IMR-90 (cell line): Measurements from ENCODE around the gene MON1A. TPM values are rescaled to one million over a fixed set of nuclear protein-coding genes. Genes with fewer than 3 reads are reported as not detected.

Experiments used
- ATAC-seq: fragments of 200-7000 bp; cut with Tn5 transposase; 2 replicates; pipeline ENCODE4 v1.9.1; 2020; ENCODE audit warnings: low read depth, mild to moderate bottlenecking, moderate library complexity
- BruUV-seq: library from RNA; stranded (reverse); fragments of 400-500 nt; replicated peaks from 2 replicates; lab custom pipeline; 2021; lab: Mats Ljungman, UMichigan
- CTCF ChIA-PET: fragments of 300-600 bp; formaldehyde crosslinking; extraction: SDS; loops from one replicate; lab custom pipeline; 2021; ENCODE audit warnings: antibody characterized with exemption; lab: Yijun Ruan, JAX
- POLR2A ChIA-PET: fragments of 300-600 bp; sonication (Branson Sonifier 250); formaldehyde crosslinking; loops from one replicate; lab custom pipeline; 2022; ENCODE audit warnings: antibody characterized with exemption; ENCODE audit not compliant: unreplicated experiment; lab: Charles Lee
- DNase-seq: peaks from one replicate; pipeline ENCODE4 v3.0.0; 2013
- H2AFZ ChIP-seq: replicated peaks from 2 replicates; pipeline ENCODE3; 2013; ENCODE audit warnings: low read length, mild to moderate bottlenecking; ENCODE audit not compliant: poor library complexity
- H2AK5ac ChIP-seq: 2 replicates; pipeline ENCODE4 v1.6.1; 2013; ENCODE audit warnings: low read depth, low read length, inconsistent platforms
- H2AK9ac ChIP-seq: replicated peaks from 2 replicates; pipeline ENCODE3; 2013; ENCODE audit warnings: mild to moderate bottlenecking, low read depth, low read length, moderate library complexity; ENCODE audit not compliant: poor library complexity
- H2BK120ac ChIP-seq: 2 replicates; pipeline ENCODE4 v1.6.1; 2013; ENCODE audit warnings: low read depth, low read length, inconsistent platforms
- H2BK15ac ChIP-seq: 3 replicates; pipeline ENCODE4 v1.6.1; 2013; ENCODE audit warnings: low read depth, low read length, inconsistent platforms
- H2BK20ac ChIP-seq: 2 replicates; pipeline ENCODE4 v1.6.1; 2013; ENCODE audit warnings: low read depth, mild to moderate bottlenecking, inconsistent platforms, low read length, moderate library complexity
- H2BK5ac ChIP-seq: 2 replicates; pipeline ENCODE4 v1.6.1; 2013; ENCODE audit warnings: mild to moderate bottlenecking, low read depth, low read length, inconsistent platforms; ENCODE audit not compliant: poor library complexity, severe bottlenecking
- H3K14ac ChIP-seq: replicated peaks from 2 replicates; pipeline ENCODE4 v1.6.1; 2013; ENCODE audit warnings: low read depth, low read length, inconsistent platforms
- H3K18ac ChIP-seq: 2 replicates; pipeline ENCODE4 v1.6.1; 2013; ENCODE audit warnings: low read depth, low read length, control low read depth
- H3K23ac ChIP-seq: 2 replicates; pipeline ENCODE4 v1.6.1; 2013; ENCODE audit warnings: low read depth, low read length, inconsistent platforms
- H3K27ac ChIP-seq: 2 replicates; pipeline ENCODE4 v1.5.1; 2013; ENCODE audit warnings: mild to moderate bottlenecking, control low read depth, low read length; ENCODE audit not compliant: insufficient read depth
- H3K27me3 ChIP-seq: 2 replicates; pipeline ENCODE4 v1.6.1; 2013; ENCODE audit warnings: low read length; ENCODE audit not compliant: control insufficient read depth, insufficient read depth
- H3K36me3 ChIP-seq: 2 replicates; pipeline ENCODE4 v1.6.1; 2013; ENCODE audit warnings: low read length, mixed read lengths; ENCODE audit not compliant: control insufficient read depth, insufficient read depth
- H3K4ac ChIP-seq: 2 replicates; pipeline ENCODE4 v1.6.1; 2013; ENCODE audit warnings: low read depth, low read length, inconsistent platforms
- H3K4me1 ChIP-seq: 2 replicates; pipeline ENCODE4 v1.6.1; 2013; ENCODE audit warnings: low read length, mixed read lengths; ENCODE audit not compliant: control insufficient read depth, insufficient read depth
- H3K4me2 ChIP-seq: 2 replicates; pipeline ENCODE4 v1.6.1; 2013; ENCODE audit warnings: low read depth, mild to moderate bottlenecking, control low read depth, low read length, moderate library complexity
- H3K4me3 ChIP-seq: 2 replicates; pipeline ENCODE4 v1.5.1; 2013; ENCODE audit warnings: low read depth, mild to moderate bottlenecking, control low read depth, low read length, moderate library complexity; ENCODE audit not compliant: insufficient read depth
- H3K56ac ChIP-seq: 2 replicates; pipeline ENCODE4 v1.6.1; 2013; ENCODE audit warnings: low read length, inconsistent platforms; ENCODE audit not compliant: insufficient read depth; ENCODE audit errors: extremely low read depth
- H3K79me1 ChIP-seq, 2 experiments: 2 replicates each; pipeline ENCODE4 v1.6.1; 2013; ENCODE audit warnings: low read length in 2 of 2, inconsistent platforms in 1 of 2, low read depth in 1 of 2
- H3K9ac ChIP-seq: 2 replicates; pipeline ENCODE4 v1.6.1; 2013; ENCODE audit warnings: low read depth, low read length, control low read depth
- H3K9me1 ChIP-seq: 2 replicates; pipeline ENCODE4 v1.6.1; 2013; ENCODE audit warnings: low read length, inconsistent platforms; ENCODE audit not compliant: insufficient read depth
- H3K9me3 ChIP-seq: 2 replicates; pipeline ENCODE4 v1.6.1; 2013; ENCODE audit warnings: low read length; ENCODE audit not compliant: control insufficient read depth, insufficient read depth
- H4K20me1 ChIP-seq: 2 replicates; pipeline ENCODE4 v1.6.1; 2013; ENCODE audit warnings: low read length, inconsistent platforms; ENCODE audit not compliant: insufficient read depth
- H4K5ac ChIP-seq: 2 replicates; pipeline ENCODE4 v1.6.1; 2013; ENCODE audit warnings: mild to moderate bottlenecking, low read depth, low read length, control low read depth
- H4K8ac ChIP-seq, 2 experiments: 2 replicates each; pipeline ENCODE4 v1.6.1; 2013; ENCODE audit warnings: low read depth in 2 of 2, low read length in 2 of 2, control low read depth in 1 of 2, inconsistent platforms in 1 of 2
- H4K91ac ChIP-seq: 2 replicates; pipeline ENCODE4 v1.6.1; 2013; ENCODE audit warnings: low read depth, low read length, inconsistent platforms; ENCODE audit not compliant: insufficient read depth
- CHD1 ChIP-seq: IDR thresholded peaks from 2 replicates; pipeline ENCODE4 v1.6.1; 2012; ENCODE audit warnings: low read depth, low read length, improper control_type of control experiment
- CTCF ChIP-seq: conservative IDR thresholded peaks from 2 replicates; pipeline ENCODE4 v1.5.1; 2012; ENCODE audit warnings: mild to moderate bottlenecking, low read depth, low read length, improper control_type of control experiment
- FOS ChIP-seq: fragments of 150-350 bp; IDR thresholded peaks from 2 replicates; pipeline ENCODE4 v1.6.1; 2016; ENCODE audit warnings: low read depth, low read length
- MAFK ChIP-seq: IDR thresholded peaks from 2 replicates; pipeline ENCODE4 v1.6.1; 2012; ENCODE audit warnings: low read depth, low read length, improper control_type of control experiment
- MAZ ChIP-seq: IDR thresholded peaks from 2 replicates; pipeline ENCODE4 v1.6.1; 2012; ENCODE audit warnings: low read depth, mild to moderate bottlenecking, low read length, improper control_type of control experiment, moderate library complexity, borderline replicate concordance
- NFE2L2 ChIP-seq: fragments of 150-350 bp; IDR thresholded peaks from 2 replicates; pipeline ENCODE4 v1.6.1; 2016; ENCODE audit warnings: low read depth, mild to moderate bottlenecking, low read length
- WGBS, 2 experiments: methylation state at CpG; one replicate each; pipeline versions ENCODE4 v1.1.5 to v1.1.7; 2013; ENCODE audit warnings: missing lambda C conversion rate in 2 of 2; ENCODE audit not compliant: insufficient read length in 1 of 2; ENCODE audit errors: extremely low coverage in 2 of 2; 5-methylcytosine and 5-hydroxymethylcytosine counted together
- dilution Hi-C: fragments of 300-500 bp; cut with HindIII; formaldehyde crosslinking; loops from one replicate; pipeline ENCODE4 v1.14.3; 2018; ENCODE audit warnings: low sequenced_read_pairs; ENCODE audit not compliant: unreplicated experiment
- in situ Hi-C: fragments of 300-500 bp; cut with MboI; formaldehyde crosslinking; loops from 3 replicates; pipeline ENCODE4 v1.14.3; 2019; ENCODE audit warnings: low sequenced_read_pairs, inconsistent platforms, mixed read lengths
- intact Hi-C: fragments of 100-400 bp; cut with micrococcal nuclease; formaldehyde crosslinking; loops from 2 replicates; pipeline ENCODE4 v1.10.0; 2022
- polyA plus RNA-seq, 3 experiments: library from polyadenylated mRNA; depleted of rRNA; stranded (reverse); fragments of >200 nt; gene quantifications; 2 replicates each; pipeline ENCODE4 v1.2.3, GENCODE V29; 2012; ENCODE audit warnings: low replicate concordance in 1 of 3
- total RNA-seq: library from RNA; depleted of rRNA; stranded (reverse); fragments of >200 nt; gene quantifications from 2 replicates; pipeline ENCODE4 v1.2.3, GENCODE V29; 2012

Gene MON1A
- total and polyA plus RNA-seq, 2 of the 4 experiments (the other 2 are of a cell fraction): 8.2 to 13.5 TPM

- Histone ChIP-seq H3K4me3 (no peak overlapping the region), H3K56ac (no peak overlapping the region), H4K5ac (no peak overlapping the region), H3K14ac (no peak overlapping the region), H3K23ac (no peak overlapping the region), H2BK120ac (no peak overlapping the region), H2AK9ac (no peak overlapping the region), H3K4me2 (no peak overlapping the region), H3K4ac (no peak overlapping the region), H3K4me1 (peaks cover 4% of the 10 kb centered on the region; the same call in 1 of the 2 replicates), H4K8ac (no peak overlapping the region), H3K9me3 (no peaks in the 10 kb centered on the region), H2AFZ (peak overlapping the region; percentile 43), H4K91ac (no peak overlapping the region), H2BK15ac (no peak overlapping the region), H4K20me1 (no peaks in the 10 kb centered on the region; the same call in 1 of the 2 replicates), H3K79me1 (no peaks in the 10 kb centered on the region), H2AK5ac (no peak overlapping the region), H2BK5ac (no peak overlapping the region), H3K27ac (no peak overlapping the region), H3K9ac (no peak overlapping the region), H3K36me3 (no peaks in the 10 kb centered on the region), H3K9me1 (no peaks in the 10 kb centered on the region), H2BK20ac (no peak overlapping the region), H3K18ac (no peak overlapping the region), H3K27me3 (peaks cover 28% of the 10 kb centered on the region)
- no TSS peak for BruUV-seq
- in situ Hi-C loops: no loop called here
- ChIA-PET POLR2A (no interaction called here), CTCF (no interaction called here)
- no CpG with 5 or more reads among the region's 4 CpGs for WGBS, 2 experiments
- intact Hi-C loops: no loop called here
- no peak for TF ChIP-seq MAFK
- TF ChIP-seq CTCF: no peak
- TF ChIP-seq NFE2L2: no peak
- no peak for TF ChIP-seq CHD1
- no peak for TF ChIP-seq FOS
- no peak for TF ChIP-seq MAZ
- ATAC-seq (0 out of 2 replicates have a peak, but pooled peaks have one; percentile 41), DNase-seq (no peak)
- dilution Hi-C loops: no loop called here
These were observed 45.6 kb downstream of the MON1A start for GRCh38 chr3:49883998-49884397.
